Stimulated activated CD8-positive, alpha-beta memory T cell treated with anti-CD3 and anti-CD28 coated beads, Interleukin-15, amount 100 ng/mL, for 1 hour (primary cell): ENCODE results near the gene SNAI3.

Experiments used
- DNase-seq: peaks from one replicate; pipeline ENCODE4 v3.0.0-alpha.2; 2020; ENCODE audit warnings: low read depth

SNAI3 gene

GRCh38 chr16:88691924-88692560 lies 5.7 kb upstream of the SNAI3 start:
- DNase-seq, result no peak

GRCh38 chr16:88691129-88691813 lies 5.0 kb upstream of the SNAI3 start:
- no peak for DNase-seq

GRCh38 chr16:88690341-88691128 lies 4.2 kb upstream of the SNAI3 start:
- DNase-seq, result no peak

GRCh38 chr16:88688013-88688778 lies 1.9 kb upstream of the SNAI3 start:
- DNase-seq, result no peak

- no peak for DNase-seq
These were observed 1.3 kb upstream of the SNAI3 start for GRCh38 chr16:88687676-88688012.

- DNase-seq, result no peak
These were observed 908 bp upstream of the SNAI3 start for GRCh38 chr16:88687254-88687576.

- DNase-seq, result no peak
These were observed 257 bp downstream of the SNAI3 start for GRCh38 chr16:88686062-88686438.

GRCh38 chr16:88685156-88686061 lies 898 bp downstream of the SNAI3 start:
- peak; percentile 56 for DNase-seq

GRCh38 chr16:88684569-88685155 lies 1.6 kb downstream of the SNAI3 start:
- DNase-seq, result no peak

- DNase-seq, result no peak
These were observed 4.4 kb downstream of the SNAI3 start for GRCh38 chr16:88681709-88682451.

- no peak for DNase-seq
These were observed 5.1 kb downstream of the SNAI3 start for GRCh38 chr16:88681084-88681680.

- DNase-seq, result no peak
These were observed 5.7 kb downstream of the SNAI3 start for GRCh38 chr16:88680554-88681083.

- no peak for DNase-seq
These were observed 7.9 kb downstream of the SNAI3 start for GRCh38 chr16:88678224-88678979.

- DNase-seq, result no peak
These were observed 8.6 kb downstream of the SNAI3 start for GRCh38 chr16:88677721-88678120.

- DNase-seq, result no peak
These were observed 9.6 kb downstream of the SNAI3 start for GRCh38 chr16:88676502-88677242.

GRCh38 chr16:88673716-88674379 lies 12.5 kb downstream of the SNAI3 start:
- no peak for DNase-seq

GRCh38 chr16:88672776-88673175 lies 13.5 kb downstream of the SNAI3 start:
- DNase-seq, result no peak

GRCh38 chr16:88671806-88672205 lies 14.5 kb downstream of the SNAI3 start:
- DNase-seq, result no peak
